Hepatocyte (in vitro differentiated cells): ENCODE measurements around the gene LRRC4C.

Experiments used
- EZH2phosphoT487 ChIP-seq: fragments of 200-600 bp; sonication (generic); IDR thresholded peaks from one replicate; pipeline ENCODE4 v1.6.1; 2018; ENCODE audit warnings: antibody characterized with exemption, mild to moderate bottlenecking, low read depth, moderate library complexity; ENCODE audit not compliant: unreplicated experiment, severe bottlenecking
- TF ChIP-seq, protein P1 (sequence below): fragments of 200-600 bp; sonication (generic); IDR thresholded peaks from 2 replicates; pipeline ENCODE4 v1.5.1; 2016; ENCODE audit warnings: antibody characterized with exemption, mild to moderate bottlenecking; ENCODE audit not compliant: poor library complexity

DNA sequence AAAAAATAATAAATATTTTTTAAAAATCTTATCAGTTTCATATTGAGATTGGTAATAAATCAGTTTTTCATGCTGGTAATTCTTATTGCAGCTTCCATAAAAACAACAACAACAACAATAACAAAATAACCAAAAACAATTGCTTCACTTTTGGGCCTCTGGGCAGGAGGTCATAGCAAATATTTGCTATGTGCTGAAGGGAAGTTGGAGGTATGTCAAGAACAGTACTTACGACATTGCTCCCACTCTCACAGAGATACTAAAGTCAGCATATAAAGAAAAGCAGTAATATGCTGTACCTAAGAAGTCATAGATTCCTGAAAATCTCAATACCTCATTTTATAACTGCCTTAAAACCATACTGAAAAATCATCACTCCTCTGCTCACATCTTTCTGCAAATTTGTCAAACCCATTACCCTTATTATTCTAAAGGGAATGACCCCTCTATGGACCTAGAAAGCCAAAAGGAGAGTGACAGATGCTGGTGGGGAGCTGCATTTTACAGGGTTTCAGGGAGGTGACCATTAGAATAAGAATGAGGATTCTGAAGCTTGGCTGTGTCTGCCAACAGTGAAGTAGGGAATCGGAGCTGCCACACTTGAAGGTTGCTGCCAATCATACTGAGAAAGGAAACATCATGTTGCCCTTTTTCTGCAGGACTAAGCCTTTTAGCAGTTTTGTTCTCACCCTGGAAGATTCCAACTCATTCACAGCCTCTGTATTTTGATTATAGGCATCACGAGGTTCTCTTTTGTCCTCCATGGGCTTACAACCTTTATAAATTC is 742.9 kb downstream of the LRRC4C start:
- TF ChIP-seq EZH2phosphoT487 = no peak
- TF ChIP-seq, protein P1, sequence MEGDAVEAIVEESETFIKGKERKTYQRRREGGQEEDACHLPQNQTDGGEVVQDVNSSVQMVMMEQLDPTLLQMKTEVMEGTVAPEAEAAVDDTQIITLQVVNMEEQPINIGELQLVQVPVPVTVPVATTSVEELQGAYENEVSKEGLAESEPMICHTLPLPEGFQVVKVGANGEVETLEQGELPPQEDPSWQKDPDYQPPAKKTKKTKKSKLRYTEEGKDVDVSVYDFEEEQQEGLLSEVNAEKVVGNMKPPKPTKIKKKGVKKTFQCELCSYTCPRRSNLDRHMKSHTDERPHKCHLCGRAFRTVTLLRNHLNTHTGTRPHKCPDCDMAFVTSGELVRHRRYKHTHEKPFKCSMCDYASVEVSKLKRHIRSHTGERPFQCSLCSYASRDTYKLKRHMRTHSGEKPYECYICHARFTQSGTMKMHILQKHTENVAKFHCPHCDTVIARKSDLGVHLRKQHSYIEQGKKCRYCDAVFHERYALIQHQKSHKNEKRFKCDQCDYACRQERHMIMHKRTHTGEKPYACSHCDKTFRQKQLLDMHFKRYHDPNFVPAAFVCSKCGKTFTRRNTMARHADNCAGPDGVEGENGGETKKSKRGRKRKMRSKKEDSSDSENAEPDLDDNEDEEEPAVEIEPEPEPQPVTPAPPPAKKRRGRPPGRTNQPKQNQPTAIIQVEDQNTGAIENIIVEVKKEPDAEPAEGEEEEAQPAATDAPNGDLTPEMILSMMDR = no peak
